ENCODE measurements around the gene GNG7.

GRCh38 chr19:2634228-2634951 lies 68.1 kb downstream of the GNG7 start:
- TF ChIP-seq, protein P1, sequence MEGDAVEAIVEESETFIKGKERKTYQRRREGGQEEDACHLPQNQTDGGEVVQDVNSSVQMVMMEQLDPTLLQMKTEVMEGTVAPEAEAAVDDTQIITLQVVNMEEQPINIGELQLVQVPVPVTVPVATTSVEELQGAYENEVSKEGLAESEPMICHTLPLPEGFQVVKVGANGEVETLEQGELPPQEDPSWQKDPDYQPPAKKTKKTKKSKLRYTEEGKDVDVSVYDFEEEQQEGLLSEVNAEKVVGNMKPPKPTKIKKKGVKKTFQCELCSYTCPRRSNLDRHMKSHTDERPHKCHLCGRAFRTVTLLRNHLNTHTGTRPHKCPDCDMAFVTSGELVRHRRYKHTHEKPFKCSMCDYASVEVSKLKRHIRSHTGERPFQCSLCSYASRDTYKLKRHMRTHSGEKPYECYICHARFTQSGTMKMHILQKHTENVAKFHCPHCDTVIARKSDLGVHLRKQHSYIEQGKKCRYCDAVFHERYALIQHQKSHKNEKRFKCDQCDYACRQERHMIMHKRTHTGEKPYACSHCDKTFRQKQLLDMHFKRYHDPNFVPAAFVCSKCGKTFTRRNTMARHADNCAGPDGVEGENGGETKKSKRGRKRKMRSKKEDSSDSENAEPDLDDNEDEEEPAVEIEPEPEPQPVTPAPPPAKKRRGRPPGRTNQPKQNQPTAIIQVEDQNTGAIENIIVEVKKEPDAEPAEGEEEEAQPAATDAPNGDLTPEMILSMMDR (IDR thresholded peaks at IDR 0.05) = no peak
- TF ChIP-seq POLR2AphosphoS5 (IDR thresholded peaks at IDR 0.05) = peak; percentile 17
